ENCODE measurements around the gene INTS2. TPM values are rescaled to one million over a fixed set of nuclear protein-coding genes. Genes with fewer than 3 reads are reported as not detected.

Gene INTS2
- total RNA-seq, 1 donor from 2014 or later = 9.5 TPM

GRCh38 chr17:61872099-61872498 lies 55.7 kb downstream of the INTS2 start:
- no peak for DNase-seq (ENCODE audit: low spot score)
- peaks cover 14% of the 10 kb centered on the region for H3K36me3 Mint-ChIP-seq (ENCODE audit: low read depth)
- no peak overlapping the region for H3K4me3 Mint-ChIP-seq (ENCODE audit: unreplicated experiment)
- no peak overlapping the region for H3K27ac Mint-ChIP-seq (ENCODE audit: unreplicated experiment)
- H3K9me3 Mint-ChIP-seq (ENCODE audit: low read depth) = no peaks in the 10 kb centered on the region
- H3K4me1 Mint-ChIP-seq (ENCODE audit: low read depth) = no peaks in the 10 kb centered on the region
- no peaks in the 10 kb centered on the region for H3K27me3 Mint-ChIP-seq (ENCODE audit: low read depth)
- TF ChIP-seq, protein P1, sequence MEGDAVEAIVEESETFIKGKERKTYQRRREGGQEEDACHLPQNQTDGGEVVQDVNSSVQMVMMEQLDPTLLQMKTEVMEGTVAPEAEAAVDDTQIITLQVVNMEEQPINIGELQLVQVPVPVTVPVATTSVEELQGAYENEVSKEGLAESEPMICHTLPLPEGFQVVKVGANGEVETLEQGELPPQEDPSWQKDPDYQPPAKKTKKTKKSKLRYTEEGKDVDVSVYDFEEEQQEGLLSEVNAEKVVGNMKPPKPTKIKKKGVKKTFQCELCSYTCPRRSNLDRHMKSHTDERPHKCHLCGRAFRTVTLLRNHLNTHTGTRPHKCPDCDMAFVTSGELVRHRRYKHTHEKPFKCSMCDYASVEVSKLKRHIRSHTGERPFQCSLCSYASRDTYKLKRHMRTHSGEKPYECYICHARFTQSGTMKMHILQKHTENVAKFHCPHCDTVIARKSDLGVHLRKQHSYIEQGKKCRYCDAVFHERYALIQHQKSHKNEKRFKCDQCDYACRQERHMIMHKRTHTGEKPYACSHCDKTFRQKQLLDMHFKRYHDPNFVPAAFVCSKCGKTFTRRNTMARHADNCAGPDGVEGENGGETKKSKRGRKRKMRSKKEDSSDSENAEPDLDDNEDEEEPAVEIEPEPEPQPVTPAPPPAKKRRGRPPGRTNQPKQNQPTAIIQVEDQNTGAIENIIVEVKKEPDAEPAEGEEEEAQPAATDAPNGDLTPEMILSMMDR (IDR thresholded peaks at IDR 0.05) = no peak

- Mint-ChIP-seq H3K4me1 (ENCODE audit: low read depth) (peaks cover 4% of the 10 kb centered on the region), H3K9me3 (ENCODE audit: low read depth) (no peaks in the 10 kb centered on the region), H3K27ac (ENCODE audit: unreplicated experiment) (no peak overlapping the region), H3K4me3 (ENCODE audit: unreplicated experiment) (no peak overlapping the region), H3K27me3 (ENCODE audit: low read depth) (no peaks in the 10 kb centered on the region), H3K36me3 (ENCODE audit: low read depth) (peaks cover 10% of the 10 kb centered on the region)
- TF ChIP-seq, protein P1 (IDR thresholded peaks at IDR 0.05) = no peak
- no peak for DNase-seq (ENCODE audit: low spot score)
Observed at GRCh38 chr17:61869138-61869537, 58.6 kb downstream of the INTS2 start.

GRCh38 chr17:61868074-61868473 lies 59.7 kb downstream of the INTS2 start:
- Mint-ChIP-seq H3K9me3 (ENCODE audit: low read depth) (no peaks in the 10 kb centered on the region), H3K27me3 (ENCODE audit: low read depth) (no peaks in the 10 kb centered on the region), H3K4me1 (ENCODE audit: low read depth) (peaks cover 11% of the 10 kb centered on the region), H3K36me3 (ENCODE audit: low read depth) (peaks cover 9% of the 10 kb centered on the region), H3K27ac (ENCODE audit: unreplicated experiment) (no peak overlapping the region), H3K4me3 (ENCODE audit: unreplicated experiment) (no peak overlapping the region)
- no peak for DNase-seq (ENCODE audit: low spot score)
- TF ChIP-seq, protein P1 (IDR thresholded peaks at IDR 0.05) = no peak

- TF ChIP-seq, protein P1 (IDR thresholded peaks at IDR 0.05) = no peak
- Mint-ChIP-seq H3K27ac (ENCODE audit: unreplicated experiment) (no peak overlapping the region), H3K9me3 (ENCODE audit: low read depth) (no peaks in the 10 kb centered on the region), H3K36me3 (ENCODE audit: low read depth) (peaks cover 9% of the 10 kb centered on the region), H3K27me3 (ENCODE audit: low read depth) (no peaks in the 10 kb centered on the region), H3K4me1 (ENCODE audit: low read depth) (peaks cover 22% of the 10 kb centered on the region), H3K4me3 (ENCODE audit: unreplicated experiment) (no peak overlapping the region)
- no peak for DNase-seq (ENCODE audit: low spot score)
Observed at GRCh38 chr17:61867033-61867432, 60.7 kb downstream of the INTS2 start.

DNA sequence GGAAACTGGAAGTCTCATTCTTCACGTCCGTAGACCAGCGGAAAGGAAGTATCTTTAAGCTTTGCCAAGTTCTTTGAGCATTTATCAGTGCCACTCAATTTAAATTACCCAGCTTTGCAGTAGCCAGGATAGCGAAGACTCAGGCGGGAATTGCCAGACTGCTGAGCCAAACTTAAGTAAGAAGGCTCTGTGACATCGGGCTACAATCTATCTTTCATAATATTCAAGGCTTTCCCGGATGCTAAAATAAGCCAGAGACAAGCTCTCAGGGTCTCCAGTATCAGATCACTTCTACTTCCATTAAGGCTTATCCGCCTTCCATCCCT lies 64.0 kb downstream of the INTS2 start:
- no peaks in the 10 kb centered on the region for H3K27me3 Mint-ChIP-seq (ENCODE audit: low read depth)
- no peaks in the 10 kb centered on the region for H3K36me3 Mint-ChIP-seq (ENCODE audit: low read depth)
- H3K9me3 Mint-ChIP-seq (ENCODE audit: low read depth) = no peaks in the 10 kb centered on the region
- peaks cover 34% of the 10 kb centered on the region for H3K4me1 Mint-ChIP-seq (ENCODE audit: low read depth)
- TF ChIP-seq, protein P1 (IDR thresholded peaks at IDR 0.05) = no peak
- no peak for DNase-seq (ENCODE audit: low spot score)
- peak overlapping the region; percentile 95 for H3K4me3 Mint-ChIP-seq (ENCODE audit: unreplicated experiment)
- peak overlapping the region; percentile 99 for H3K27ac Mint-ChIP-seq (ENCODE audit: unreplicated experiment)

Data from chondrocyte (in vitro differentiated cells).